NCI-H2227 treated with DMSO at 0.1 percent for 48 hours (cell line): ENCODE results near the gene IL12RB1.
A peak's percentile ranks its signal among the peaks of the same experiment; 100 is the strongest.
"Not testable (repeated sequence)": the region's sequence is repeated elsewhere in the genome, so short reads cannot be mapped to it uniquely, and the experiment has no call there.

Source experiments
- DNase-seq: peaks from one replicate; lab custom pipeline; 2025; lab: John Stamatoyannopoulos, UW

Gene IL12RB1

DNA sequence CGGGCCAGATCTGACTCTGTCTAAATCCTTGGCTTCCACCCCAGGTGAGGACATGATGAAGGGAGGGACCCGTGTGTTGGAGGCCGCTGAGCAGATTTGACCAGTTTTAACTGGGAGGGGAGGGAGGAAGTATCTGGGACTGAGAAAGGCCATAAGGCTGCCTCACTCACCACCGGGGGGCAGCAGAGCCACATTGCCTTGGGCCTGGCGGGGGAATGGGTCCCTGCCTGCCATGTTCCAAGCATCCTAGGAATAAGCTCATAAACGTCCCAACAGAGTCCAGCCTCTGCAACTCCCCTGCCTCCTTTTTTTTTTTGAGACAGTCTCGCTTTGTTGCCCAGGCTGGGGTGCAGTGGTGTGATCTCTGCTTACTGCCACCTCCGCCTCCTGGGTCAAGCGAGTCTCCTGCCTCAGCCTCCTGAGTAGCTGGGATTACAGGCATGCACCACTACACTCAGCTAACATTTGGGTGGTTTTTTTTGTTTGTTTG is 26.3 kb upstream of the IL12RB1 start:
- DNase-seq, result peak; percentile 20

DNA sequence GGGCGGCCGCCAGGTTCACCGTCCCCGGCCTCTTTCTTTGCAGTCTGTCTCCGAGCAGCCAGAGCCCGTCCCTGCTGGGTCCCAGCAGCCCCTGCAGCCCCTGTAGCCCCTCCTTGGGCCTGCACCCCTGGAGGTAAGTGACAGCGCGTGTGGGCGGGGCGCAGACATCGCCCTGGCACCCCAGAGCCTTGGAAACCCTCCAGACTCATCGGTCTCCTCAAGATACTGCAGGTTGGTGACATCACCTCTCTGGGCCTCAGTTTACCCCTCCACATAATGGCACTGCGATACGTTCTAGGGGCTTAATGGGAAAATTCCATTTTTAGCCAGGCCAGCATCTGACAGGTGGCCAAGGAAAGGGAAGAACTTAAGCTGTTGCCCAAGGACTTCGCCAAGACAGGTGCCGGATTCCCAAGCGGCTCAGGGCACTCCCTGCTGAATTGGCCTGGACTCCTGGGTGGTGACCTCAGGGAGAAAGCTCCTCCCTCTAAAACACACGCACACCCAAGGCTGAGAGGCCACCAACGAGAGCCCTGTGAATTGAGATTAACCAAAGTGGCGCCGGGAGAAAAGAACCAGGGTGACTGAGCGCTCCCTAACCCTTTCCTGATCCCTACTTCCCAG is 24.0 kb upstream of the IL12RB1 start:
- DNase-seq, result no peak

DNA sequence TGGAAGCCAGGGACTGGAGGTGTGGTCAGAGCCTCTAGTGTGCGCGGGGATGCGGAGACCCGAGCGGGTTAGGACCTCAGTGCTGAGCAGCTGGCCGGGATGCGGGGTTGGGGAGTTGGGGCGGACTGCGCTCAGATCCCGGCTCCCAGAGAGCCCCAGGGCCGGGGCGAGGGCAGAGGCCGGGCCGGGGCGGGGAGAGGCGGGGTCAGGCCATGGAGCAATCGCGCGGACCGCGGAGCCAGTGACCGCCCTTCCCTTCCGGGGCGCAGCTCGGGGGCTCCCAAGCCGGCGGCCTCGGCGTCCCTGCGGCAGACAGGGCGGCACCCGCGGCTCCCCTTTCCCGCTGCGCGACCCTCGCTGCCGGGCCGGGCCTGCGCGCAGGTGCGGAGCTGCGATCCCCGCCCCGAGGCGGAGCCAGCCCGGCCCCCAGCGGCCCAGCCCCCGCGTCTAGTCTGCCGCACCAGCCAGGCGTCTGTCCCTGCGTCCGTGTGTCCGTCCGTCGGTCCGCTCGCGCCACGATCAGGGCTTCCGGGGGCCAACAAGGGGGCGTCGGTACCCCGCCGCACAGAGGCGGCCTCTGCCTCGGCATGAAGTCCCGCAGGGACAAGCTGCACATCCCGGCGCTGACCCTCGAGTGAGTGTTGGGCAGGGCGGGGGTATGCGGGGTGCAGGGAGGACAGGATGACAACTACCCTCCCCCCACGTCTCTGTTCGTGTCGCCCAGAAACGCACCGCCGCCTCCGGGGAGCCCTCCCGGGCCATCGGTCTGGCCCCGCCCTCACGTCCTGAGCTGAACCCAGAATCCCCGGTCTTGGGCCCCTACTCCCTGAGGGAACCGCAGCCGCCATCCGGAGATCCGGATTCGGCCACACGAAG is 23.2 kb upstream of the IL12RB1 start:
- no peak for DNase-seq

DNA sequence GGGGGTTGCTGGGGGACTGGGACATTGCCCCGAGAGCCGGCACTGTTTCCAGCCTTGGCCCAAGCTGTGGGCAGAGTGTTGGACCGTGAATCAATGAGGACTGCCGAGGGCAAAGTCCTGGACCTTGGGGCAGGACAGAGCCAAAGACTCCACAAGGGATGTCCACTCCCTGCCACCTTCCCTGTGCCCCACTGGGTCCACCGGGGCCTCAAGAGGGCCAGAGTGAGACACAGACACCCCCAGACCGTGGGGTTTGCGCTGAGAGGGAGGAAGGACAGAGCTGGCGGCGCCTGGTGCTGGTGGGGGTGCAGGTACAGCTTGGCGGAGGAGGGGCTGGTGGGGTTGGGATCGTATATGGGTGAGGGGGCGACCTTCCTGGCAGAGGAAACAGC is 22.6 kb upstream of the IL12RB1 start:
- DNase-seq, result no peak

DNA sequence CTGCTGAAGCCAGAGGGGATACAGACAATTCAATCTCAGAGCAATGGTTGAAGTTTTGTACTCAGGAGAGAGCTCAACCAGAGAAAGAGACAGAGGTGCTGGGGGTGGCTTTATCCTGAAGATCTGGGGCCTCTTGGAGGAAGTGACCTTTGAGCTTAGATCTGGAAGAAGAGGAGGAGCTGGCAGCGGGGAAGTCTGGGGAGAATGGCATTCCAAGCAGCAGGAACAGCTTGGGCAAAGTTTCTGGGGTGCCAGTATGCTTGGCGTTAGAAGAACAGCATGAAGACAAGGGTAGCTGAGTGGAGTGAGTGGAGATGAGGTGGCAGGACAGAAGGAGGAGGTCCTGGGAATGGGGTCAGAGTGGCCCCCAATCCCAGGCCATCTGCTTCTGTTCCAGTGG is 22.2 kb upstream of the IL12RB1 start:
- no peak for DNase-seq

DNA sequence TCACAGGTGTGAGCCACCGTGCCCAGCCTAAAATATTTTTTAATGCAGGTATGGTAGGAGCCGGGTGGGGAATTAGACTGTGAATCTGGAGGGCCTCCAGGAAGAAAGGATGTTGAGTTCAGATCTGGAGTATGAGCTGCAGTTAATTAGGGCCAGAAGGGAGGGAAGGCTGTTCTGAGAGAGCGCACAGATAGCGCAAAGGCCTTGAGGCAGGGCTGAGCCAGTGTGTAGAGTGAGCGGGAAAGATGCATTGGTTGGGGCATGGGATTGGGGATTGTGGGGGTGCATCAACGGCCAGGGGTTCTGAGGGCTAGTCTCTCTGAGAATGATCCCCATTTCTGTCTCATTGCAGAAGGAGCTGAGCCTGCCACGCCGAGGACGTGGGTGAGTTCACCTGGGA is 20.5 kb upstream of the IL12RB1 start:
- DNase-seq, result no peak

DNA sequence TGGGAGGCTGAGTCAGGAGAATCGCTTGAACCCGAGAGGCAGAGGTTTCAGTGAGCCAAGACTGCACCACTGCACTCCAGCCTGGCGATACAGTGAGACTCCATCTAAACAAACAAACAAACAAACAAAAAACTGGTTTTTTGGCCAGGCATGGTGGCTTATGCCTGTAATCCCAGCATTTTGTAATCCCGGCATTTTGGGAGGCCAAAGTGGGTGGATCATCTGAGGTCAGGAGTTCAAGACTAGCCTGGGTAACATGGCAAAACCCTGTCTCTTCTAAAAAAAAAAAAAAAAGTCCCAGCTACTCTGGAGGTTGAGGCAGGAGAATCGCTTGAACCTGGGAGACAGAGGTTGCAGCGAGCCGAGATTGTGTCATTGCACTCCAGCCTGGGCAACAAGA is 18.5 kb upstream of the IL12RB1 start:
- DNase-seq, result not testable (repeated sequence)

DNA sequence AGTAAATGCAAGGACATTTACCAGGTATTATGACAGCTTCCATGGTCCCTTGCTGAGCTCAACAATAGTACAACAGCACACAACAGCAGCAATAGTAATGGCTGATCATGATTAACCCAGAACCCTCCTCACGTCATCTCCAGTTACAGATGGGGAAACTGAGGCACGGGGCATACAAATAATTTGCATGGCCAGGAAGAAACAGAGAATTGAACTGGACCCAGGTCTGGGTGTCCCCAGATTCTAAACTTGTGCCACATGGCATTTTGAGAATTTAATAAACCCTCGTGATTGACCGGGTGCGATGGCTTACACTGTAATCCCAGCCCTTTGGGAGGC is 18.0 kb upstream of the IL12RB1 start:
- no peak for DNase-seq

DNA sequence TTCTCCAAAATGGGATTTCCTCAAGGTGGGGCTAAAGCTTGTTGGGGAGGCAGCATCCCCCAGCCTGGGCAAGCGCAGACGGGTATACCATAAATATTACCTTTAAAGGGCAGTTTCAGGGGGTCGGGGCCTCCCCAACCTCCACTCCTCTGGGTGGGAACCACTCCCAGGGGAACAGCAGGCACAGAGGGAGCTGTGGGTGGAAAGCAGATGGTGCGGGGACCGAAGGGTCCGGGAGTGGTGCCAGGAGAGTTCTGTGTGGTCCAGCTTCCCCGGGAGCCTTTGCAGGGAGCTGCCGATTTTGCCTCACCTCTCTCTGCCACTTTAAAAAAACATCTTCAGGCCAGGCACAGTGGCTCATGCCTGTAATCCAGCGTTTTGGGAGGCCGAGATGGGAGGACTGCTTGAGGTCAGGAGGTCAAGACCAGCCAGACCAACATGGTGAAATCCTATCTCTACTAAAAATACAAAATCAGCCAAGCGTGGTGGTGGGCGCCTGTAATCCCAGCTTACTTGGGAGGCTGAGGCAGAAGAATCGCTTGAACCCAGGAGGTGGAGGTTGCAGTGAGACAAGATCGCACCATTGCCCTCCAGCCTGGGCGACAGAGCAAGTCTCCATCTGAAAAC is 16.3 kb upstream of the IL12RB1 start:
- no peak for DNase-seq

DNA sequence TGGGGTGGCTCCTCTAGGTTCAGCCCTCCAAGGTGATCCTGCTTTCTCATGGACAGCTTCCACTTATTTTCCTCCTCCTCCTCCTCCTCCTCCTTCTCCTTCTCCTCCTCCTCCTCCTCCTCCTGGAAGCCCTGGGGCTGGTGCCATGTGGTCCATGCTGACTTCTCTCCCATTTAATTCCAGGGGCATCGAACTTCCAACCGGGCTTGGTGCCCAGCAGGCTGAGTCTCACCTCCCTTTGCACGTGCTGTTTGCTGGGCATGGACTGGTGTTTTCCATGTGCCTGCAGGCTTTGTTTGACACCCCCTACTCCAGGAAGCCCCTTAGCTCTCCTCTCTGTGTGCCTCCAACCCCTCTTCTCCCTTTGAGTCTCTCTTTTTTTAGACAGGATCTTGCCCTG is 14.5 kb upstream of the IL12RB1 start:
- no peak for DNase-seq

DNA sequence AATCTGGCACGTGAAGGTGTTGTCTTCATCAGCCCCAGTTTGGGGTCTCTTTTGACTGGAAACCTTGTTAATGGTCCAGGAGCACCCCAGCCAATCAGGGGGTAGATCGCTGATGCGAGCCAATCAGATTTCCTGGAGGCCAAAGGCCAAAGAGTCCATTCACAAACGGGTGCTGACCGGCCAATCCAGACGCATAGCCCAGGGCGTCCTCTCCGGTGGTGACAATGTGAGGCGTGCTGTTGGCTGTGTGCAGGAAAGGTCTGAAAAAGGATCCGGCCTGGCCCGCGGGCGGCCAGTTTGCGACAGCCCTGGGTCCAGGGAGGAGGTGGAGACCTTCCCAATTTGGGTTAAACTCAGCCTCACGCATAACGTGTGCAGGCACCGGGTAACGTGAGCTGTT is 14.0 kb upstream of the IL12RB1 start:
- DNase-seq, result no peak

DNA sequence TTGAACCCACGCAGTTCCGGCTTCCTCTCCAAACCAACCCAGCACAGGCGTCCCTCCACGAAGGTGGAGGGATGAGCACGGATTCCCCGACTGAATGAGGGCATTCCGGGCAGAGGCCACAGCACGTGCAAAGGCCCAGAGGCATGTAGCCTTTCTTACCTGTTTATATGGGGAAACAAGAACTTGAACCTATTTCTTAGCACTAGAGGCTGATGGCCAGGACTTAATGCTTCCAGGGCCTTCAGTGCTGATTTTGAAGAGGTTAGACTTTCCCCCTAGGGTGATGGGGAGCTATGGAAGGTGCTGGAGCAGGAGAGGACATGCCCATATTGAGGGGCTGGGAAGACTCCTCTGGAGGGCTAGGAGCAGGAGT is 12.9 kb upstream of the IL12RB1 start:
- no peak for DNase-seq

DNA sequence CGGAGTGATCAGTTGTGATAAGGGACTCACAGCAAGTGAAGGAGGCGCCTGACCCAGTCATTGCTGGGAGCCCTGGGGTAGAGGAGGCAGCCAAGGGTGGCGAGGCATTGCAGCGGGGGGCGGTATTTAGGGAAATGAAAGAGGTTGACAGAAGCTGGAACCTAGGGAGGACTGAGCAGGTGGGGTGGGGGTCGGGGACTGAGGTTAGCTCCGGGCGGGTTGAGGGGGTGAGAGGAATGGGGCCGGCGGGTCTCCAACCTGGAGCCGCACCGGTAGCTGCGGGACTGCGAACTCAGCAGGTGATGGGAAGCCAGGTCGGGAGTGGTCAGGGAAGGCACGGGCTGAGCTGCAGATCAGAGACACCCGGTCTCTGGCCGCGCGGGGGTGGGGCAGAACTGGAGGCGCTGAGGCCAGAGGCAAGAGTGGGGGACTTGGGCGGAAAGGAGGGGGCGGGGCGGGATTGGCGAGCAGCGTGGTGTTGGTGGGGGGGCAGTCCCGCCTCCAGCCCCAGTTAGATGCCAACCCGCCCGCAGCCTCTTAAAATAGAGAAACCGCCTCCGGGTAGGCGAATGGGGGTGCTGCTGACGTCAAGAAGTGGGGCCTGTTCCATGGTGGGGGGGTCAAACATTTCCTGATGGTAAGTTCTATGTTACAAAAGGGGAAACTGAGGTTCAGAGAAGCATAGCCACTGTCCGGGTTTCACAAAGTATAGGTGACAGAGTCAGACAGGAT is 12.3 kb upstream of the IL12RB1 start:
- DNase-seq, result no peak

DNA sequence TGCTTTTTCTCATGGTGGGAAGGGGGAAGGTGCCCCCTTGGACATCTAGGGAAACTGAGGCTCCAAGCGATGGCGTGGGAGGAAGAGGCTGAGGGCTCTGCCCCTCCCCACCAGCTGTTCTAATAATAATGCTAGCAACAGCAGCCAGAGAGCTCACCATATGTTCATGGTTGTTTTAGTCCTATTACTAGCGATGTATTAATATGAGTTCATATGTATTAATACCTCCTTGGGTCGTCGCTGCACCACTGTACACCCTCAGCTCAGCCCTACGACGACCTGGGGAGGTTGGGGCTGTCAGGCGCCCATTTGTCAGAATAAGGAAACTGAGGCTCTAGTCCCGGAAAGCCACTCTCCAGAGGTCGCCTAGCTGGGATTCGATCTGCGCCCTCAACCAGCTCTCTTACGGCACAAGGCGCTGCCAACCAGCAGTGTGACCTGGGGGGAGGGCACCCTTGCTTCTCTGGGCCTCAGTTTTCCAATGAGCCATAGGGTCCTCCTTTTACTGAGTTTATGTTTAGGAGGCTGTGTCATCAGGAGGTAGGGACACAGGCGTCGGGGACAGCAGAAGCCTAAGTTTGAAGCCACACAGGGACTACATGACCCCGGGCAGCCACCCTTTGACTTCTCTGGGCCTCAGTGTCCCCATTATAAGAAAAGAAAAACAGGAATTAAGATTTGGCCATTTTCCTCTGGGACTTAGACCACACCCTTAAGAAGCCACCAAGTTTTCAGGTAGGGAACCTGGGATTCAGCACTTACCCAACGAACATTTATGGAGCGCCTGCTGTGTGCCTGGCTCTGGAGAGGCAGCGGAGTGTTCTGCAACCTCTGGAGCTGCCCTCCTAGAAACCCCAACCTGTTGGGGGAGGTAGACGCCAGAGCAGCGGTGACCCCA is 11.5 kb upstream of the IL12RB1 start:
- DNase-seq, result no peak

DNA sequence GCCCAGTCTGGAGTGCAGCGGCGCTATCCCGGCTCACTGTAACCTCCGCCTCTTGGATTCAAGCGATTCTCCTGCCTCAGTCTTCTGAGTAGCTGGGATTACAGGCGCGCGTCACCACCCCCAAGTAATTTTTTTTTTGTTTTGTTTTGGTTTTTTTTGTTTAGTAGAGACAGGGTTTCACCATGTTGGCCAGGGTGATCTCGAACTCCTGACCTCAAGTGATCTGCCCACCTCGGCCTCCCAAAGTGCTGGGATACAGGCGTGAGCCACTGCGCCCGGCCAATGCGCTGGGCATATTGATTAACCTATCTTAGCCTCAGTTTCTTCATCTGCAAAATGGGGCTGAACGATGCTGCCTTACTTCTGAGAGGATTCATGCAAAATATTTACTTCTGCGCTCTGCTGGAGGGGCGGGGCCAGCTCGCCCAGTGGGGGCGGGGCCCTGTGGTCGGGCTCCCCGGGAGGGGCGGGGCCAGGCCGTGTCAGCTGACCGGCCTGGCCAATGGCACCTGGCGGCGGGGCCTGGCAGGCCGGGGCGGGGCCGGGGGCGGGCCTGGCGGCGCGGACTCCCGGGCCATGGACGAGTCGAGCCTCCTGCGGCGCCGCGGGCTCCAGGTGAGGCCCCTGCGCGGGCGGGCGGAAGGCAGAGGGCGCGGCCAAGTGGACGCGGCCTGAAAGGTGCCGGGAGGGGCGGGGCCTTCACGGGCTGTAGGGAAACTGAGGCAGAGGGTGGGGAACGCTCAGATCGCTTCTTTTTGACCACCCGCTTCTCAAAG is 10.7 kb upstream of the IL12RB1 start, which contains the start of gene MAST3:
TSS of gene MAST3 (plus strand) at position 562 of the 776 bp plus-strand sequence. CDS start at position 577, 15 bp downstream.
- DNase-seq, result peak; percentile 15

DNA sequence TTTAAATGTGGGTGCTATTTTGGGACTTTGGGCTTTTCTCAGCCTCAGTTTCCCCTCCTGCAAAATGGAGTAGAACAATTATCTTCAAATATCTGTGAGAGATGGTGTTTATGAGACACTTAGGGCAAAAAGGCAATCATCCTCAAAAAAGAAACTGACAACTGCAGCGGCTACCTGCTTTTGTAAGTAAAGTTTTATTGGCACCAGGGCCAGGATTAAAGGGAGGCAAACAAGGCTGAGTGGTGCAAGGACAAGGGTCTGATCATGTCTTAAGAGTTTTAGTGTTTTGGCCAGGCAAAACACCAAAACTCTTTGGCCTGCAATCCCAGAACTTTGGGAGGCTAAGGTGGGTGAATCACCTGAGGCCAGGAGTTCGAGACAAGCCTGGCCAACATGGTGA is 9.5 kb upstream of the IL12RB1 start:
- DNase-seq, result no peak

DNA sequence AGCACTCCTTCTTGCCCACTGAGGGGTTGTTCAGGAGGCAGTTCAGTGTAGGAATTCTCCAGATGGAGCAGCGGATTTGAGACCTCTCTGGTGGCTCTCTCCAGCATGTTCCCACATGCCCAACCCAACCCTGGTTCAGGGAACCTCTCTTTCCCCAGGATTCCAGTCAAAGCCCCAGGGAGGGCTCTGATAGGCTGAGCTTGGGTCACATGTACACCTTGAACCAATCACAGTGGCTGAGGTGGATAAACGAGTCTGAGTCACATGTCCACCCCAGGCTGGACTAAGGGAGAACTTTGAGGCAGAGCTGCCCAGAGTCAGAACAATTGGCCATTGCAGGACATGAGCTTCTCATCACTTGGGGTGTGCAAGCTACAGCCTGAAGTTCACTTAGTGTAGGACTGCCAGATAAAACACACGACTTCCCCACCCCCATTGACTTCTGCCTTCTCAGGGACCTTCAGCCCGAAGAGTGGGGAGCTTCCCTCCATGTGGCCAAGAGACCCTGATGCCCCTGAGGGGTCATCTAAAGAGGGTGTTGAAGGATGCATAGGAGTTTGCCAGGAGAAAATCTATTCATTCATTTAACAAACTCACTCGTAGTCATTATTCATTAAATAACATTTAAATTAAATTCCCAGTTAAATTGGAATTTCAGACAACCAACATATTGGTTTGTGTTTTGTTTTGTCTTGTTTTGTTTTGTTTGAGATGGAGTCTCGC is 6.9 kb upstream of the IL12RB1 start:
- no peak for DNase-seq

DNA sequence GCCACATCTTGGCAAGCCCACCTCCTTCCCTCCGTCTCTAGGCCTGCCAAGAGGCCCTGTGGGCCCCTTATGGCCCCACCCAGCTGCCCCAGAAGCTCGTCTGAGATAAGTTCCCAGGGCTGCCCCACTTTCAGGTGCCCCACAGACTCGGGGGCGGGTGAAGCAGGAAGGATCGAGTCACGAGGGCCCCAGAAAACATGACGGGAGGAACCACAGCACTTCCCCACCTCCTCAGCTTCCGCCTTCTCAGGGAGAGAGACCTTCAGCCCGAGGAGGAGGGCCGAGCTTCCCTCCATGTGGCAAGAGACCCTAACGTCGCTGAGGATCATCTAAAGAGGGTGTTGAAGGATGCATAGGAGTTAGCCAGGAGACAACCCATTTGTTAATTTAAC is 4.5 kb upstream of the IL12RB1 start:
- DNase-seq, result no peak

DNA sequence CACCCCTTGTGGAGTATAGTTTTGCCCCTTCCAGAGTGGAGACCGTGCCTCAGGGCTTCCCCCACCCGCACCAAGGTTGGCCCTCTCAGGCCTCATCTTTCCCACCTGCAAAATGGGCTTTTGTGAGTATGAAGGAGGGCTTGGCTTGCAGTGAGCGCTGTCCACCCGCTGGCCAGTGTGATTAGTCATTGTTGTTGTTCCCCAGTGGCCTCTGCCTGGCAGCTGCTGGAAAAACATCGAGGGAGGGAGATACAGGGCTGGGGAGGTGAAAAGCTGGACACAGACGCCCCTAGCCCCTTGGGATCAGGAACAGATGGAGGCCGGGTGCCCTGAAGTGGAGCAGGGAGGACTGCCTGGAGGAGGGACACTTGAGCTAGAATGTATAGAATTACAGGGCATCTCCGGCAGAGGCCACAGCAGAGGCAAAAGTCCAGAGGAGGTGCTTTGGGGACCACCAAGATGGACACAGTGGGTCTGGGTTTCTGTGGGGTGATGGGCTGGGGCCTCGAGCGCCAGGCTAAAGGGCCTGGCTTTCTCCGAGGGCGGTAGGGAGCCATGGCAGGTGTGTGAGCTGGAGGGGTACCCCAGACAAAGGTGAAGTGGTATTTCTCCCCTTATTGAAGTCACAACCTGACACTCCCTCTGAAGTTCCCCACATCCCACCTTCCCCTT is 3.9 kb upstream of the IL12RB1 start:
- no peak for DNase-seq
